SK-N-SH (cell line): ENCODE data around the gene S100A16. TPM values are rescaled to one million over a fixed set of nuclear protein-coding genes. Genes with fewer than 3 reads are reported as not detected.

Source experiments
- CTCF ChIA-PET: fragments of 300-600, 350-600 bp; formaldehyde crosslinking; extraction: SDS; loops from one replicate; lab custom pipeline; 2021; lab: Yijun Ruan, JAX
- POLR2A ChIA-PET: fragments of 350-600 bp; sonication (Branson Sonifier 250); formaldehyde crosslinking; extraction: SDS; loops from one replicate; lab custom pipeline; 2020; ENCODE audit warnings: antibody characterized with exemption, inconsistent platforms; lab: Yijun Ruan, JAX
- DNase-seq: peaks from one replicate; pipeline ENCODE4 v3.0.0; 2012
- H2AFZ ChIP-seq: fragments of 200-600 bp; sonication (generic); 2 replicates; pipeline ENCODE4 v1.8.1; 2016; ENCODE audit warnings: antibody characterized with exemption, mild to moderate bottlenecking, low read depth
- H3F3A ChIP-seq: fragments of 200-600 bp; sonication (generic); replicated peaks from 2 replicates; pipeline ENCODE3; 2016; ENCODE audit warnings: antibody characterized with exemption, mild to moderate bottlenecking; ENCODE audit not compliant: insufficient read depth
- H3K27ac ChIP-seq, 2 experiments: fragments of 200-500 bp in 1 of 2; fragments of 200-600 bp in 1 of 2; sonication (Bioruptor generic) in 1 of 2; sonication (generic), shearing (Covaris generic) in 1 of 2; 2 replicates each; pipeline versions ENCODE4 v1.5.1 to v1.6.1; 2014 to 2016; ENCODE audit warnings: low read depth in 2 of 2, inconsistent platforms in 1 of 2, low read length in 1 of 2, mild to moderate bottlenecking in 1 of 2, mixed read lengths in 1 of 2
- H3K27me3 ChIP-seq: fragments of 200-600 bp; sonication (generic), shearing (Covaris generic); 2 replicates; pipeline ENCODE4 v1.6.1; 2016; ENCODE audit warnings: mixed run types; ENCODE audit not compliant: insufficient read depth
- H3K36me3 ChIP-seq, 2 experiments: fragments of 200-500 bp in 1 of 2; fragments of 200-600 bp in 1 of 2; sonication (Bioruptor generic) in 1 of 2; sonication (generic) in 1 of 2; replicated peaks in 1 of 2; 2 replicates each; pipeline versions ENCODE3 to v1.5.1; 2014 to 2016; ENCODE audit warnings: low read length in 1 of 2, mild to moderate bottlenecking in 1 of 2; ENCODE audit not compliant: insufficient read depth in 2 of 2, control insufficient read depth in 1 of 2
- H3K4me1 ChIP-seq, 2 experiments: fragments of 200-500 bp in 1 of 2; fragments of 200-600 bp in 1 of 2; sonication (Bioruptor generic) in 1 of 2; sonication (generic), shearing (Covaris generic) in 1 of 2; 2 replicates each; pipeline versions ENCODE4 v1.5.1 to v1.6.1; 2014 to 2016; ENCODE audit warnings: low read depth in 1 of 2, low read length in 1 of 2, mixed run types in 1 of 2; ENCODE audit not compliant: insufficient read depth in 2 of 2, control insufficient read depth in 1 of 2
- H3K4me2 ChIP-seq: fragments of 200-600 bp; sonication (generic), shearing (Covaris generic); 2 replicates; pipeline ENCODE4 v1.6.1; 2017; ENCODE audit warnings: mixed run types
- H3K4me3 ChIP-seq, 2 experiments: fragments of 200-500 bp in 1 of 2; fragments of 200-600 bp in 1 of 2; sonication (Bioruptor generic) in 1 of 2; sonication (generic), shearing (Covaris generic) in 1 of 2; 2 replicates each; pipeline versions ENCODE4 v1.5.1 to v1.8.1; 2014 to 2016; ENCODE audit warnings: low read depth in 2 of 2, inconsistent platforms in 1 of 2, low read length in 1 of 2, mild to moderate bottlenecking in 1 of 2, mixed read lengths in 1 of 2, moderate library complexity in 1 of 2
- H3K79me2 ChIP-seq: fragments of 200-600 bp; sonication (generic); 2 replicates; pipeline ENCODE4 v1.8.1; 2017; ENCODE audit warnings: mild to moderate bottlenecking; ENCODE audit not compliant: insufficient read depth
- H3K9ac ChIP-seq: fragments of 200-600 bp; sonication (generic); 2 replicates; pipeline ENCODE4 v1.6.1; 2017; ENCODE audit warnings: mixed run types
- H3K9me2 ChIP-seq: fragments of 200-600 bp; sonication (generic); 2 replicates; pipeline ENCODE4 v1.6.1; 2017; ENCODE audit warnings: mixed run types
- H3K9me3 ChIP-seq: fragments of 200-600 bp; sonication (generic); 2 replicates; pipeline ENCODE4 v1.6.1; 2017; ENCODE audit warnings: mixed run types, mild to moderate bottlenecking, moderate library complexity
- H4K20me1 ChIP-seq: fragments of 200-600 bp; sonication (generic); 2 replicates; pipeline ENCODE4 v1.6.1; 2017; ENCODE audit warnings: mild to moderate bottlenecking, mixed run types; ENCODE audit not compliant: insufficient read depth
- EP300 ChIP-seq, 2 experiments: IDR thresholded peaks; 2 replicates each; pipeline versions ENCODE4 v1.4.0 to v1.6.1; 2012; ENCODE audit warnings: borderline replicate concordance in 1 of 2, low read depth in 1 of 2, low read length in 1 of 2
- EZH2phosphoT487 ChIP-seq: fragments of 200-600 bp; sonication (generic); IDR thresholded peaks from 2 replicates; pipeline ENCODE4 v1.6.1; 2017; ENCODE audit warnings: low read depth, mixed run types, mild to moderate bottlenecking, antibody characterized with exemption, moderate library complexity, borderline replicate concordance
- FOXM1 ChIP-seq: IDR thresholded peaks from 2 replicates; pipeline ENCODE4 v1.4.0; 2012; ENCODE audit warnings: low read depth, mild to moderate bottlenecking
- MEF2A ChIP-seq: IDR thresholded peaks from 2 replicates; pipeline ENCODE4 v1.4.0; 2012; ENCODE audit warnings: low read depth, borderline replicate concordance
- MXI1 ChIP-seq: IDR thresholded peaks from 2 replicates; pipeline ENCODE4 v1.6.1; 2012; ENCODE audit warnings: mild to moderate bottlenecking, low read depth, low read length, improper control_type of control experiment
- NFIC ChIP-seq: IDR thresholded peaks from 2 replicates; pipeline ENCODE4 v1.4.0; 2012; ENCODE audit warnings: borderline replicate concordance
- NRF1 ChIP-seq: IDR thresholded peaks from 2 replicates; pipeline ENCODE4 v1.6.1; 2012; ENCODE audit warnings: low read depth, mild to moderate bottlenecking, low read length
- POLR2AphosphoS5 ChIP-seq: IDR thresholded peaks from 2 replicates; pipeline ENCODE4 v1.6.1; 2012; ENCODE audit warnings: low read depth, low read length
- RAD21 ChIP-seq: IDR thresholded peaks from 2 replicates; pipeline ENCODE4 v1.6.1; 2012; ENCODE audit warnings: mild to moderate bottlenecking, low read length
- SIN3A ChIP-seq: IDR thresholded peaks from 2 replicates; pipeline ENCODE4 v1.6.1; 2012; ENCODE audit warnings: low read depth, mild to moderate bottlenecking, low read length, moderate library complexity, borderline replicate concordance
- TAF1 ChIP-seq: IDR thresholded peaks from 2 replicates; pipeline ENCODE4 v1.6.1; 2012; ENCODE audit warnings: low read depth, mild to moderate bottlenecking, low read length, moderate library complexity, borderline replicate concordance
- TCF12 ChIP-seq: IDR thresholded peaks from 2 replicates; pipeline ENCODE4 v1.4.0; 2012
- WGBS: methylation state at CpG from one replicate; pipeline ENCODE4 v1.1.6; 2017; ENCODE audit warnings: low lambda C conversion rate; 5-methylcytosine and 5-hydroxymethylcytosine counted together
- polyA plus RNA-seq, 3 experiments: library from polyadenylated mRNA; depleted of rRNA; stranded (reverse); fragments of >200 nt; gene quantifications; 2 replicates each; pipeline ENCODE4 v1.2.3, GENCODE V29; 2012
- TF ChIP-seq, protein P1 (sequence below): IDR thresholded peaks from 2 replicates; pipeline ENCODE4 v1.4.0; 2012; ENCODE audit warnings: low read depth, borderline replicate concordance
- TF ChIP-seq, protein P2 (sequence below): IDR thresholded peaks from 2 replicates; pipeline ENCODE4; 2012
- TF ChIP-seq, protein P3 (sequence below): fragments of 150-350 bp; IDR thresholded peaks from 2 replicates; pipeline ENCODE4 v1.6.1; 2016; ENCODE audit warnings: mild to moderate bottlenecking, low read depth, low read length

Gene S100A16
- polyA plus RNA-seq, 1 of the 3 experiments (the other 2 are of a cell fraction) = 512 TPM

DNA sequence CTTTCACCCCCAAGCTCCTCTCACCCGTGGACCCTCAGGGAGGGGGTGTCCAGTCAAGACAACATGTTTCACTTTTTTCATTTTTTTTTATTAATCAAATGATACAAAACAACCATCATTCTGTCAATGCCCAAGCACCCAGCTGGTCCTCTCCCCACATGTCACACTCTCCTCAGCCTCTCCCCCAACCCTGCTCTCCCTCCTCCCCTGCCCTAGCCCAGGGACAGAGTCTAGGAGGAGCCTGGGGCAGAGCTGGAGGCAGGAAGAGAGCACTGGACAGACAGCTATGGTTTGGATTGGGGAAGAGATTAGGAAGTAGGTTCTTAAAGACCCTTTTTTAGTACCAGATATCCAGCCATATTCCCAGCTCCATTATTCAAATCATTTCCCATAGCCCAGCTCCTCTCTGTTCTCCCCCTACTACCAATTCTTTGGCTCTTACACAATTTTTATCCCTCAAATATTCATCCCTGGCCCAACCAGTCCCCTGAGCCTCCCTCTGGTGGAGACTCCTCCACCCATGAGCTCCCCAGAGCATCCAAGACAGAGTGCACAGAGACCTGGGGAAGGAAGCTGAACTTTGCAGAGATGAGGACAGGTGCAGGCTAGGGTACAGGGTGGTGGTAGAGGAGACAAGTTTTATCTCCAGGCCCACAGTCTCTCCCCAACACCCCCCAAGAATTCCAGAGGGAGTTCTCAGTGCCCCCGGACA lies 1.4 kb upstream of the S100A16 start:
- H3K4me2 ChIP-seq = no peak overlapping the region
- H4K20me1 ChIP-seq = no peaks in the 10 kb centered on the region
- no peak overlapping the region for H3K9ac ChIP-seq
- no peak for DNase-seq
- peaks cover 10 to 14% of the 10 kb centered on the region in 2 experiments; a peak in 3 of 4 replicates for H3K4me1 ChIP-seq
- no peaks in the 10 kb centered on the region for H3K36me3 ChIP-seq
- H3K27me3 ChIP-seq = no peaks in the 10 kb centered on the region
- CTCF ChIA-PET = interaction anchor here (1.1 to 8.0 kb wide), 7 partner anchors 11 to 263 kb away, joined by 4 to 100 read pairs (median 10); partner anchors contain the start of genes CHTOP, S100A1 and S100A13
- POLR2A ChIA-PET = interaction anchor here (0.7 kb wide), 1 partner anchor 20 kb away, joined by 4 read pairs; no protein-coding TSS in a partner anchor
- 88% methylated on average over 2 of the region's 2 CpGs for WGBS
- H3K27ac ChIP-seq = no peak overlapping the region
- H3K4me3 ChIP-seq = no peak overlapping the region
- peaks cover 9% of the 10 kb centered on the region for H3F3A ChIP-seq
- no peaks in the 10 kb centered on the region for H3K9me2 ChIP-seq
- TF ChIP-seq EP300 (IDR thresholded peaks at IDR 0.05; ENCODE audit: borderline replicate concordance in 1 of 2, low read depth in 1 of 2, low read length in 1 of 2) (no peak), EZH2phosphoT487 (no peak)
- peaks cover 22% of the 10 kb centered on the region; the same call in 1 of the 2 replicates for H3K79me2 ChIP-seq
- H2AFZ ChIP-seq = no peak overlapping the region
- H3K9me3 ChIP-seq = no peaks in the 10 kb centered on the region

DNA sequence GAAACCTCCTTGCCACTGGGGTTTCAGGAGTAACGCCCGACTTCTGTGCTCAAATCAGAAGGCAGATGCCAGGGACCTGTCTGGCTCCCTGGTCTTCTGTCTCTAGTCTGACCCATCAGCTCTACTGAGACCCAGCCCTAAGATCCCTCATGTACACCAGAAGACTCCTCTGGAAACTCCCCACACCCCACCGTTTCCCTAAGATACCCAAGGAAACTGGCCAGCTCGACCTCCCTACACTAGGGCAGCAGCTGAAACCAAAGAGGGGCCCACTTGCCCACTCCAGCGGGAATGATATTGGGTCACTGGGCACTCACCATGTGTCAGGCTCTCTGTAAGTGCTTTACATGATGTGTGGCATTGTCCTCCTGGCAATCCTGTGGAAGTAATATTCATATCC lies 469 bp upstream of the S100A16 start:
- H3K4me2 ChIP-seq = peak overlapping the region; percentile 67; the same call in 1 of the 2 replicates

DNA sequence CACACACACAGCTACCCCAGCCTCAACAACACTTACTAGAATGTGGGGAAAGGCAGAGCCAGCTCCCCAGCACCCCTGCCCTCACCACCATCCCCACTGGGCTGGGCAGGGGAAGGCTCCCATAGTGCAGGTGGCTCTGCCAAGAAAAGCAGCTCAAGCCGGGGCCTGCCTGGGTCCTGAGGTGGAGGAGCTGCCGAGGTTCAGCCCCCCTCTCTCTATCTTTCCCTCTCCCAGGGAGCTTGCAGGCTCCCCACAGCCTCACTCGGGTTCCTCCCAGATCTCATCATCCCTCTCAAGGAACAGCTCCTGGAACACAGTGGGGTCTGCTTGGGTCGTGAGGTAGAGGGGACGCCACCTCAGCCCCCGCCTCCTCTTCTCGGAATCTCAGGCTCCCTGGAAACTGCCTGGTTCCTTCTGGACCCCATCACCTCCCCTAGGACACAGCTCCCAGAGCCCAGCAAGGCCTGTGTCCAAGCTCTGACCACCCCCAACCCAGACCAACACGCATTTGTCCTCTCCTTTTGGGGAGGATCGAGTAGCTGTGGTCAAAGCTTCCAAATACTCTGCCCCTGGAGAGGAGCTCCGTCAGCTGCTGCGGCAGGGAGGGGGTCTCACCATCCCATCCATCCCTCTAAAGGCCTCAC lies 704 bp downstream of the S100A16 start:
- Histone ChIP-seq H3F3A (peaks cover 10% of the 10 kb centered on the region), H3K4me1 (peaks cover 15 to 23% of the 10 kb centered on the region in 2 experiments; a peak in 3 of 4 replicates), H3K27ac (peak overlapping the region in 1 of 2 experiments; percentile 9; a peak in 1 of 4 replicates), H4K20me1 (no peaks in the 10 kb centered on the region), H3K9me3 (no peaks in the 10 kb centered on the region), H3K9me2 (no peaks in the 10 kb centered on the region), H3K4me2 (peak overlapping the region; percentile 67), H2AFZ (no peak overlapping the region), H3K4me3 (peak overlapping the region; percentile 49 to 51; a peak in 3 of 4 replicates), H3K27me3 (no peaks in the 10 kb centered on the region), H3K9ac (peak overlapping the region; percentile 67), H3K79me2 (peaks cover 43% of the 10 kb centered on the region), H3K36me3 (peaks cover 6 to 7% of the 10 kb centered on the region in 2 experiments)
- WGBS = 88% methylated on average over 9 of the region's 11 CpGs
- DNase-seq = no peak
- ChIA-PET CTCF (interaction anchor here (2.0 to 3.5 kb wide), 3 partner anchors 9 to 101 kb away, joined by 10 to 11 read pairs (median 11); no protein-coding TSS in a partner anchor), POLR2A (no interaction called here)
- no peak for TF ChIP-seq FOXM1
- no peak for TF ChIP-seq NRF1
- no peak for TF ChIP-seq POLR2AphosphoS5
- TF ChIP-seq, protein P1, sequence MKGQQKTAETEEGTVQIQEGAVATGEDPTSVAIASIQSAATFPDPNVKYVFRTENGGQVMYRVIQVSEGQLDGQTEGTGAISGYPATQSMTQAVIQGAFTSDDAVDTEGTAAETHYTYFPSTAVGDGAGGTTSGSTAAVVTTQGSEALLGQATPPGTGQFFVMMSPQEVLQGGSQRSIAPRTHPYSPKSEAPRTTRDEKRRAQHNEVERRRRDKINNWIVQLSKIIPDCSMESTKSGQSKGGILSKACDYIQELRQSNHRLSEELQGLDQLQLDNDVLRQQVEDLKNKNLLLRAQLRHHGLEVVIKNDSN = no peak
- no peak for TF ChIP-seq MEF2A
- no peak for TF ChIP-seq RAD21
- TF ChIP-seq, protein P2, sequence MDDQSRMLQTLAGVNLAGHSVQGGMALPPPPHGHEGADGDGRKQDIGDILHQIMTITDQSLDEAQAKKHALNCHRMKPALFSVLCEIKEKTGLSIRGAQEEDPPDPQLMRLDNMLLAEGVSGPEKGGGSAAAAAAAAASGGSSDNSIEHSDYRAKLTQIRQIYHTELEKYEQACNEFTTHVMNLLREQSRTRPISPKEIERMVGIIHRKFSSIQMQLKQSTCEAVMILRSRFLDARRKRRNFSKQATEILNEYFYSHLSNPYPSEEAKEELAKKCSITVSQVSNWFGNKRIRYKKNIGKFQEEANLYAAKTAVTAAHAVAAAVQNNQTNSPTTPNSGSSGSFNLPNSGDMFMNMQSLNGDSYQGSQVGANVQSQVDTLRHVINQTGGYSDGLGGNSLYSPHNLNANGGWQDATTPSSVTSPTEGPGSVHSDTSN = no peak
- TF ChIP-seq TCF12 = no peak
- TF ChIP-seq, protein P3, sequence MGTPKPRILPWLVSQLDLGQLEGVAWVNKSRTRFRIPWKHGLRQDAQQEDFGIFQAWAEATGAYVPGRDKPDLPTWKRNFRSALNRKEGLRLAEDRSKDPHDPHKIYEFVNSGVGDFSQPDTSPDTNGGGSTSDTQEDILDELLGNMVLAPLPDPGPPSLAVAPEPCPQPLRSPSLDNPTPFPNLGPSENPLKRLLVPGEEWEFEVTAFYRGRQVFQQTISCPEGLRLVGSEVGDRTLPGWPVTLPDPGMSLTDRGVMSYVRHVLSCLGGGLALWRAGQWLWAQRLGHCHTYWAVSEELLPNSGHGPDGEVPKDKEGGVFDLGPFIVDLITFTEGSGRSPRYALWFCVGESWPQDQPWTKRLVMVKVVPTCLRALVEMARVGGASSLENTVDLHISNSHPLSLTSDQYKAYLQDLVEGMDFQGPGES = no peak
- no peak for TF ChIP-seq TAF1
- no peak for TF ChIP-seq NFIC
- TF ChIP-seq MXI1 = no peak

More for the DNA sequence above, 469 bp upstream of the S100A16 start:
- ChIA-PET POLR2A (no interaction called here), CTCF (interaction anchor here (2.0 to 8.0 kb wide), 5 partner anchors 10 to 102 kb away, joined by 10 to 100 read pairs (median 11); partner anchors contain the start of genes S100A1 and S100A13)
- H3K36me3 ChIP-seq = no peaks in the 10 kb centered on the region
- peaks cover 9% of the 10 kb centered on the region for H3F3A ChIP-seq
- H2AFZ ChIP-seq = no peak overlapping the region
- no peak overlapping the region for H3K9ac ChIP-seq
- H4K20me1 ChIP-seq = no peaks in the 10 kb centered on the region
- peaks cover 15 to 20% of the 10 kb centered on the region in 2 experiments; a peak in 3 of 4 replicates for H3K4me1 ChIP-seq
- DNase-seq = no peak
- 67% methylated on average over 5 of the region's 5 CpGs for WGBS
- H3K79me2 ChIP-seq = peaks cover 31% of the 10 kb centered on the region
- no peaks in the 10 kb centered on the region for H3K9me3 ChIP-seq
- H3K4me3 ChIP-seq = no peak overlapping the region; a peak in 1 of 4 replicates
- no peak overlapping the region for H3K27ac ChIP-seq
- H3K9me2 ChIP-seq = no peaks in the 10 kb centered on the region
- TF ChIP-seq RAD21 (no peak), SIN3A (no peak), FOXM1 (no peak)
- no peaks in the 10 kb centered on the region for H3K27me3 ChIP-seq
